Body of pancreas (tissue), 4 donors: ENCODE data around the gene ABCA13. TPM values are rescaled to one million over a fixed set of nuclear protein-coding genes. Genes with fewer than 3 reads are reported as not detected.

ENCODE experiments used
- ATAC-seq: fragments of 150-250 bp; one replicate; pipeline ENCODE4 v1.9.1; 2016
- DNase-seq, 4 donors: peaks; one replicate each; pipeline ENCODE4 v3.0.0-alpha.2; 2019
- H3K27ac ChIP-seq, 4 donors: fragments of 200-600 bp; sonication (generic); 1 replicate in 3 of 4; 2 replicates in 1 of 4; pipeline versions ENCODE4 v1.5.1 to v1.6.1; 2016 to 2019; ENCODE audit warnings: mild to moderate bottlenecking in 1 of 4, mixed read lengths in 1 of 4, moderate library complexity in 1 of 4
- H3K27me3 ChIP-seq, 2 donors: fragments of 200-600 bp; sonication (generic); one replicate each; pipeline ENCODE4 v1.6.0; 2016; ENCODE audit warnings: mild to moderate bottlenecking in 1 of 2
- H3K36me3 ChIP-seq, 2 donors: fragments of 200-600 bp; sonication (generic); replicated peaks in 1 of 2; 2 replicates each; pipeline ENCODE4 v1.5.1; 2016; ENCODE audit warnings: low read depth in 2 of 2; ENCODE audit not compliant: insufficient read depth in 1 of 2
- H3K4me1 ChIP-seq: fragments of 200-600 bp; sonication (generic); one replicate; pipeline ENCODE4 v1.6.0; 2016
- H3K4me3 ChIP-seq, 2 donors: fragments of 200-600 bp; sonication (generic); 1 replicate in 1 of 2; 2 replicates in 1 of 2; pipeline ENCODE4 v1.5.1; 2016 to 2019
- H3K9me3 ChIP-seq, 3 donors: fragments of 200-600 bp; sonication (generic); 1 replicate in 2 of 3; 2 replicates in 1 of 3; pipeline ENCODE4 v1.5.1; 2016
- POLR2A ChIP-seq, 3 donors: fragments of 450-650 bp; IDR thresholded peaks; one replicate each; pipeline ENCODE4 v1.6.1; 2016; ENCODE audit warnings: antibody characterized with exemption in 3 of 3, mild to moderate bottlenecking in 2 of 3
- whole genome bisulfite sequencing, 2 donors: methylation state at CpG; one replicate each; pipeline ENCODE4 v1.1.5; 2017; 5-methylcytosine and 5-hydroxymethylcytosine counted together
- intact Hi-C: fragments of 100-400 bp; cut with DNase I; formaldehyde crosslinking; loops from one replicate; pipeline ENCODE4 v1.15.1; 2023
- total RNA-seq, 2 donors: library from RNA; depleted of rRNA; stranded (reverse); fragments of >200 nt; gene quantifications; one replicate each; pipeline ENCODE4 v1.1.0, GENCODE V29; 2016
- TF ChIP-seq, protein P1 (sequence below), 7 experiments: fragments of 450-650 bp in 4 of 7; fragments of 200-600 bp in 3 of 7; sonication (generic) in 3 of 7; IDR thresholded peaks; one replicate each; pipeline ENCODE4 v1.5.1; 2016 to 2019; ENCODE audit warnings: antibody characterized with exemption in 7 of 7

The ABCA13 gene
- total RNA-seq, 2 donors from 2014 or later = under 0.01 TPM

DNA sequence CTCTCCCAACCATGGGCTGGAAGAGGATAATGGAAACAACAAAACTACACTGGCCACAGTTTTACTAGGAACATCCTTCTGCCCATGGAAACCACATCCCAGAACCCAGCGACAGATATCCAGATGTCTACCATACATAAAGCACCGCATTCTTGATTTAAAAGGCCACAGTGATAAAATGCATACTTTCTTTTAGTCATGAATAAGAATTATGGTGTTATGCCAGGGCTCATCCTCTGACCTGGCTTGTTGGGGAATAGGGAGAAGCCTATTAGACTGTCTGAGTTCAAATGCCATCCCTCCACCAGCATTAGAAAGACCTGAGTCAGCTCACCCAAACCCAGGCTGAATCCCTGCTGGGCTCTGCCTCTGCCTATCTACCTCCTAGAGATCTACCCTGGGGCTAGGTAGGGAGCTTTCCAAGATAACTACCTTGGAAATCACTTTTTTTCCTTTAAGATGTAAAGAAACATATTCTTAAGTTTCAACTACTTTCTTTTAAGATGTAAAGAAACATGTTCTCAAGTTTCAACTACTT lies 5.2 kb downstream of the ABCA13 start:
- no peak overlapping the region for H3K27ac ChIP-seq
- H3K4me3 ChIP-seq = no peak overlapping the region
- no peak for DNase-seq
- 61 to 92% methylated on average over 2 of the region's 2 CpGs for WGBS, 2 donors
- no peaks in the 10 kb centered on the region for H3K27me3 ChIP-seq
- no peak for TF ChIP-seq POLR2A (IDR thresholded peaks at IDR 0.05)
- TF ChIP-seq, protein P1, sequence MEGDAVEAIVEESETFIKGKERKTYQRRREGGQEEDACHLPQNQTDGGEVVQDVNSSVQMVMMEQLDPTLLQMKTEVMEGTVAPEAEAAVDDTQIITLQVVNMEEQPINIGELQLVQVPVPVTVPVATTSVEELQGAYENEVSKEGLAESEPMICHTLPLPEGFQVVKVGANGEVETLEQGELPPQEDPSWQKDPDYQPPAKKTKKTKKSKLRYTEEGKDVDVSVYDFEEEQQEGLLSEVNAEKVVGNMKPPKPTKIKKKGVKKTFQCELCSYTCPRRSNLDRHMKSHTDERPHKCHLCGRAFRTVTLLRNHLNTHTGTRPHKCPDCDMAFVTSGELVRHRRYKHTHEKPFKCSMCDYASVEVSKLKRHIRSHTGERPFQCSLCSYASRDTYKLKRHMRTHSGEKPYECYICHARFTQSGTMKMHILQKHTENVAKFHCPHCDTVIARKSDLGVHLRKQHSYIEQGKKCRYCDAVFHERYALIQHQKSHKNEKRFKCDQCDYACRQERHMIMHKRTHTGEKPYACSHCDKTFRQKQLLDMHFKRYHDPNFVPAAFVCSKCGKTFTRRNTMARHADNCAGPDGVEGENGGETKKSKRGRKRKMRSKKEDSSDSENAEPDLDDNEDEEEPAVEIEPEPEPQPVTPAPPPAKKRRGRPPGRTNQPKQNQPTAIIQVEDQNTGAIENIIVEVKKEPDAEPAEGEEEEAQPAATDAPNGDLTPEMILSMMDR (IDR thresholded peaks at IDR 0.05) = no peak
- intact Hi-C loops = no loop called here
- no peaks in the 10 kb centered on the region for H3K4me1 ChIP-seq
- ATAC-seq = no peak
- no peaks in the 10 kb centered on the region for H3K36me3 ChIP-seq
- H3K9me3 ChIP-seq = no peaks in the 10 kb centered on the region

DNA sequence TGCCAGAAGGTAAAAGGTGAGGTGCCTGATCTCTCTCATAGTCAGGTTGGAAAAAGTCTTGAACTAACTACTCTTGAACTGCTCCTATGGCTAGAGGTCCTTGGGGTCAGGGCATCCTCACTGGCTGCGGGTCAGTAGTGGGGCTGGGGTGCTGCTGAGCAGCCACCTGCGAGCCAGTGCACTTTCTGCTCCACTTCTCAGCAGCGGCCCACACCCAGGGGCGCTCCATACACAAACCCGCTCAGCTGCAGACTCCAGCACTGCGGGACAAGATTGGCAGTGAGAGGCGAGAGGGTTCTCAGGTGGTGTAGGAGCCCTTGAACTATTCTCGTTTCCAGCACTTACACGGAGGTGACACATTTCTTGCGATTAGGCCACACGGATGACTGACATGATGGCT lies 6.0 kb downstream of the ABCA13 start:
- H3K27ac ChIP-seq = no peak overlapping the region
- no peak for DNase-seq
- H3K27me3 ChIP-seq = no peaks in the 10 kb centered on the region
- intact Hi-C loops = no loop called here
- 50 to 69% methylated on average over 1 to 11 of the region's 11 CpGs for WGBS, 2 donors
- H3K36me3 ChIP-seq = no peaks in the 10 kb centered on the region
- ATAC-seq = no peak
- H3K4me1 ChIP-seq = no peaks in the 10 kb centered on the region
- no peak overlapping the region for H3K4me3 ChIP-seq
- TF ChIP-seq, protein P1 (IDR thresholded peaks at IDR 0.05) = no peak
- no peak for TF ChIP-seq POLR2A (IDR thresholded peaks at IDR 0.05)
- no peaks in the 10 kb centered on the region for H3K9me3 ChIP-seq

DNA sequence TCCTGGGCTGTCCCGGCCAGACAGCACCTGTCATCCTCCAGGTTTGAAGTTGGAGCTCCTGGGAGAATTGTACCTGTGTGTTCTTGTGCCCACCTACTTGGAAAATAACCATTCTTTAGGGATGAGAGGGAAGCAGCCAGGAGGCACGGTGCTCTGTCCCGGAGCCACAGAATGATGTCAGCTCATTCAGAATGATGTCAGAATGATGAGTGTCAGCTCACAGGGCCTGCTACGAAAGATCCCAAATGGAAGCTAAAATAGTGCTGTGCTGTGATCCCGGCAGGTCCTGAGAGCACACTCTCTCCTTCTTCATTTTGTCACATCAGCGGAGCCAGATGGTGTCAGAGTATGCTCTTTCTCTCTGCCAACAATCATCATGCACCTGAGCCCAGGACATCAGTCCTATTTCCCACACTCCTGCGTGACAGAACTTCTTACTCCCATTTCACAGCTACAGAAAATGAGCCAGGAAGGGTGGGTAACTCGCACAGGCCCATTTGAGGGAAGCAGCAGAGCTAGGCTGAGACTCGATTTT lies 8.3 kb downstream of the ABCA13 start:
- Histone ChIP-seq H3K9me3 (no peaks in the 10 kb centered on the region), H3K36me3 (no peaks in the 10 kb centered on the region), H3K4me3 (no peak overlapping the region), H3K27ac (no peak overlapping the region), H3K27me3 (no peaks in the 10 kb centered on the region), H3K4me1 (no peaks in the 10 kb centered on the region)
- whole genome bisulfite sequencing, 2 donors = 63 to 74% methylated on average over 9 of the region's 9 CpGs
- ATAC-seq = no peak
- intact Hi-C loops = no loop called here
- no peak for TF ChIP-seq POLR2A (IDR thresholded peaks at IDR 0.05)
- TF ChIP-seq, protein P1 (IDR thresholded peaks at IDR 0.05) = no peak
- DNase-seq = no peak

DNA sequence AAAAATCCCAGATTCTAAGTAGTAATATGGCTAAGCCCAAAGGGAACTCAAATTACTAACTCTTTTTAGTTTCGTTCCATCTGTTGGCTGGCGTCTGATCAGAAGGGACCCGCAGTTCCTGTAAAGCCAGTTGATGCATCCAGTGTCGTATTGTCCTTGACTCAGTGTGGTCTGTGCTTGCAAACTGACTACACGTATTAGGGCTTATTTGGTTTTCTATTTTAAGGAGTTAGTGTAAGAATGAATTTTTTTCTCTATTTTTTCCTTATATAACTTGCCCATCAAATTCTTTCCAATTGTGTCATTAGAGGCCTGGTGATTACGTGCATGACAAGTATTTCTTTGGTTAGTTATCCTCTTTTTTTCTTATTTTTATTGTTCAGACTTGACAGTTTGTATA lies 9.7 kb downstream of the ABCA13 start:
- Histone ChIP-seq H3K4me3 (no peak overlapping the region), H3K9me3 (no peaks in the 10 kb centered on the region), H3K36me3 (no peaks in the 10 kb centered on the region), H3K4me1 (no peaks in the 10 kb centered on the region), H3K27ac (no peak overlapping the region), H3K27me3 (no peaks in the 10 kb centered on the region)
- intact Hi-C loops = no loop called here
- ATAC-seq (no peak), DNase-seq (no peak)
- 80 to 82% methylated on average over 6 of the region's 6 CpGs for WGBS, 2 donors
- TF ChIP-seq, protein P1 (IDR thresholded peaks at IDR 0.05) = no peak
- no peak for TF ChIP-seq POLR2A (IDR thresholded peaks at IDR 0.05)

DNA sequence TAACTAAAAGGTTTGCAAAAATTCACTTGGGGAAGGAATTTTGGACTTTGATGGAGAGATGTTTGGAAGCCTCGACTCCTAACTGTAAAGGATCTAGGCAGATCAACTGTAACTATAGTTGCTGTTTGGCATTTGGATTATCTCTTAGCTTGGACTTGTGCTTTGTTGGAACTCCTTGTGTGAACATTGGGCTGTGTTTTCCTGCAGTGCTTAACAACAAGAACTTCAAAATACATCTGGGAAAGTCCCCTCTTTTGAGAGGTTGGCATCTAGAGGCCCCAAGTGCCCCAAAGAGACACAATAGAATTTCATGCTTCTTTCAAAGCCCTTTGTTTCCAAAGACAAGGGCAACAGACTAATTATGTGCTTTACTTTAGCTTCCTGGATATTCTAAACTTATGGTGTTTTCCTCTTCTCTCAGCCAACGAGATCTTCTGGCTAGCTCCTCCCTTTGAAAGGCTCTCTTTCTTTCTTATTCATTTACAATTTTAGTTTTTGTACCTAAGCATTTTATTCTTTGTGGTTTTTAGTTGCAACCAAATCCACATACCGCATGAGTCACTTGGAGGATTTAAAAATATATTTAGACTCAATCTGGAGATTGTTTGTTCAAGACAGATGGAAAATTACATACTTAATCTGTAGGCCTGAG lies 11.6 kb downstream of the ABCA13 start:
- 45 to 59% methylated on average over 3 of the region's 3 CpGs for WGBS, 2 donors
- no peaks in the 10 kb centered on the region for H3K36me3 ChIP-seq
- ATAC-seq (no peak), DNase-seq (no peak)
- intact Hi-C loops = no loop called here
- H3K4me3 ChIP-seq = no peak overlapping the region
- TF ChIP-seq, protein P1 (IDR thresholded peaks at IDR 0.05) = no peak
- no peak for TF ChIP-seq POLR2A (IDR thresholded peaks at IDR 0.05)
- no peak overlapping the region for H3K27ac ChIP-seq
- H3K4me1 ChIP-seq = no peaks in the 10 kb centered on the region
- no peaks in the 10 kb centered on the region for H3K9me3 ChIP-seq
- H3K27me3 ChIP-seq = no peaks in the 10 kb centered on the region
